Tibial nerve (tissue), 4 donors: ENCODE results near the gene PEMT.

Experiments
- CTCF ChIP-seq, 5 experiments: fragments of 200-600 bp in 3 of 5; fragments of 450-650 bp in 2 of 5; sonication (generic) in 3 of 5; IDR thresholded peaks; one replicate each; pipeline ENCODE4 v1.5.1; 2016 to 2019; ENCODE audit warnings: antibody characterized with exemption in 5 of 5, mild to moderate bottlenecking in 3 of 5, moderate library complexity in 2 of 5
- EP300 ChIP-seq, 2 donors: sonication (generic); formaldehyde crosslinking; IDR thresholded peaks; one replicate each; pipeline ENCODE4 v1.6.1; 2017; ENCODE audit warnings: antibody characterized with exemption in 2 of 2, mild to moderate bottlenecking in 1 of 2
- POLR2A ChIP-seq, 2 donors: fragments of 450-650 bp; IDR thresholded peaks; one replicate each; pipeline ENCODE4 v1.6.1; 2017; ENCODE audit warnings: antibody characterized with exemption in 2 of 2, mild to moderate bottlenecking in 2 of 2, moderate library complexity in 2 of 2

GRCh38 chr17:17492571-17492970, 98.9 kb downstream of the PEMT start:
- TF ChIP-seq CTCF (IDR thresholded peaks at IDR 0.05) (no peak), POLR2A (IDR thresholded peaks at IDR 0.05) (no peak), EP300 (IDR thresholded peaks at IDR 0.05) (no peak)
